GM18867 (cell line): Measurements from ENCODE around the gene RASAL1.

Experiments used
- ATAC-seq: cut with Tn5 transposase; IDR thresholded peaks from one replicate; pipeline ENCODE4 v1.9.1; 2021; ENCODE audit warnings: mild to moderate bottlenecking, moderate library complexity; ENCODE audit not compliant: unreplicated experiment

RASAL1 gene

GRCh38 chr12:113099364-113099763, 36.2 kb downstream of the RASAL1 start:
- ATAC-seq: no peak

- ATAC-seq: peak; percentile 66
Measured at GRCh38 chr12:113098441-113099028, 37.0 kb downstream of the RASAL1 start.

- no peak for ATAC-seq
Measured at GRCh38 chr12:113097716-113098440, 37.7 kb downstream of the RASAL1 start.

GRCh38 chr12:113096675-113097461, 38.7 kb downstream of the RASAL1 start:
- ATAC-seq: no peak

GRCh38 chr12:113095405-113095804, 40.2 kb downstream of the RASAL1 start:
- no peak for ATAC-seq

GRCh38 chr12:113094738-113095137, 40.8 kb downstream of the RASAL1 start:
- no peak for ATAC-seq

GRCh38 chr12:113093409-113094101, 42.0 kb downstream of the RASAL1 start:
- no peak for ATAC-seq

GRCh38 chr12:113092607-113093408, 42.8 kb downstream of the RASAL1 start:
- no peak for ATAC-seq

GRCh38 chr12:113091506-113091905, 44.1 kb downstream of the RASAL1 start:
- ATAC-seq: no peak

- ATAC-seq: no peak
Measured at GRCh38 chr12:113090740-113091139, 44.8 kb downstream of the RASAL1 start.

- no peak for ATAC-seq
Measured at GRCh38 chr12:113089839-113090238, 45.7 kb downstream of the RASAL1 start.

GRCh38 chr12:113088971-113089756, 46.4 kb downstream of the RASAL1 start:
- no peak for ATAC-seq

- no peak for ATAC-seq
Measured at GRCh38 chr12:113088037-113088436, 47.5 kb downstream of the RASAL1 start.

GRCh38 chr12:113087193-113087592, 48.4 kb downstream of the RASAL1 start:
- no peak for ATAC-seq

- ATAC-seq: no peak
Measured at GRCh38 chr12:113086249-113087164, 49.1 kb downstream of the RASAL1 start.

GRCh38 chr12:113083863-113084435, 51.6 kb downstream of the RASAL1 start:
- ATAC-seq: no peak

- peak; percentile 82 for ATAC-seq
Measured at GRCh38 chr12:113082486-113083148, 52.9 kb downstream of the RASAL1 start.

- no peak for ATAC-seq
Measured at GRCh38 chr12:113081873-113082272, 53.7 kb downstream of the RASAL1 start.
